GM12873 (cell line): ENCODE data around the gene NENF.

ENCODE experiments used
- CTCF ChIP-seq: IDR thresholded peaks from 2 replicates; pipeline ENCODE4 v1.5.1; 2012; ENCODE audit warnings: low read depth, mild to moderate bottlenecking, moderate library complexity, low read length, control low read depth; ENCODE audit not compliant: insufficient read depth; ENCODE audit errors: missing control alignments

The NENF gene

GRCh38 chr1:212481438-212481767 is 48.7 kb downstream of the NENF start:
- no peak for TF ChIP-seq CTCF

- TF ChIP-seq CTCF = no peak
These were observed 49.4 kb downstream of the NENF start for GRCh38 chr1:212482006-212482636.

DNA sequence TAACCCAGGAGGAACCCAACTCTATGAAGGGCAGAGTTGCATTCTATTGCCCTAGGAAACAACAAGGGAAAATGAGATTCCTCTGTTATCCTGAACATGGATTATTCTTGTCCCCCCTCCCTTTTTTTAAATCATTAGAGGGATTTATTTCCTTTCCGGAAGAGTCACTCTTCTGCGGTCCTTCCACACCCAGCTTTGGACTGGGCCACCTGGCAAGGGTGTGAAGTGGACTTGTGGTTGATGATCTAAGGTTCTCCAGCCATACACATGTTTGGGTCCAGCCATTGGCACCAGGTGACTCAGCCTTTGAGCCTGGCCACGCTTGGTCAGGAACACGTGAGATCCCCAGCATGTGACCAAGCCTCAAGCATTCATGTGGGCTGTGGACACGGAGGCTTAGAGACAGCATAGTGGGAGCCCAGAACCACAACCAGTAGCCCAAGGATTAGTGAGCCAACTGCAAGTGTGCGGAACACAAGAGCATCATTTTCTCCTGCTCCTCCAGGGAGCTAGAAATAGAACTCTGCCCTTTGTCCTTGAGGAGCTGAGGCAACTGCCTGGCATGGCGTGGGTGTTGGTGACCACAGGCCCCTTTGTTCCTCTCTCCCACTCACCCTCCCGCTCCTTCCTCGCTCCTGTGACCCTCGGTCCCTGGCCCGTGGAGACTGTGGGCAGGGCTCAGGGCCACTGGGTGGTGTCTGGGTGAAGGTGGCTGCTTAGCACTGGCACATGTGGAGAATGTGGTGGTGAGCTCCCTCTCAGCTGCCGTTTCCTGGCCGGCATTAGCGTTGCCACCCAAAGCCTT is 50.1 kb downstream of the NENF start:
- TF ChIP-seq CTCF = no peak

GRCh38 chr1:212484701-212485570 is 52.2 kb downstream of the NENF start:
- no peak for TF ChIP-seq CTCF

DNA sequence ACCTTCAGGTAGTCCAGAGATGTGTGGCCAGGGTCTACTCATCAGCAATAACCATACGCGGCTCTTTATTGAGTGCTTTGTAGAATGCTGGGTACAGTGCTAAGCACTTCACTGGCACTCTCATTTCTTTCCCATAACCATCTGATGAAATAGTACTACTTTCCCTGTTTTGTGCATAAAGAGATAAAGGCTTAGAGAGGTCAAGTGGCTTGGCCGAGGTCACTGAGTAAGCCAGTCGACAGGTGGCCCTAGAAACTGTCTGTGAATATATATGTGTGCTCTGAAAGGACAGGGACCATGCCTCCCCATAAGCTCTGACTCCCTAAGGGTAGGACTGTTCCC is 52.8 kb downstream of the NENF start:
- no peak for TF ChIP-seq CTCF

DNA sequence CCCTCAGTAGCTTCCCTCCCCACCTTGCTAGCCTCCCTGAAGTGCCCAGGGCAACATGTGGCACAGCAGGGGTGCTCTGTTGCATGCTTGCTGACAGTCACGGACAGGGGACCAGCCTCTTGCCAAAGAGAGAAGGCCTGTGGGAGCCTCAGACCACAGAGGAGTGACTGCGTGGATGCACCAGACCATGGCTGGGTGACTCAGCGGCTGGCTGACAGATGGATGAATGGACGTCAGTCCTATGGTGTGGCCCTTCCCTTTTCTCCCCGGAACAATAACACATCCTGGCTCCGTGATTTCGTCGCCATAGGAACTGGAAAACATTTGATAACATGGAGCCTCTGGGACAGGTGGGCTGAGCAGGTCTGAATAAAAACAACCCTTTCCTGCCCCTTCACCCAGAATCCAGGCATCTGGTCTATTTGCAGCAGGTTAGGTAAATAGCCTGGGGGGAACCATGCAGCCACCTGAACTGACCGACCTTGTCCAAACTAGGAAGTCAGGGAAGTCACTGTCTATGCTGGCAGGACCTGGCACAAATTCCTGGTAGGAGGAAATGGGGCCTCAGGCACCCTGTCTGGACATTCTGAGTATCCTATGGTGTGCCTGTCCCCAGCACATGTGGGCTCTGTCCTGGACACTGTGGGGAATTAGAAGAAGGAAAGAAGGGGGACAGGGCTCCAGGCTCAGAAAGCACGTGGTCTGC is 53.3 kb downstream of the NENF start:
- TF ChIP-seq CTCF = no peak

- no peak for TF ChIP-seq CTCF
These were observed 53.9 kb downstream of the NENF start for GRCh38 chr1:212486619-212486975.
